Spleen (tissue), 11 donors: ENCODE measurements around the gene HPCAL1. TPM values are rescaled to one million over a fixed set of nuclear protein-coding genes. Genes with fewer than 3 reads are reported as not detected.

Source experiments
- DNase-seq: peaks from one replicate; pipeline ENCODE4 v3.0.0-alpha.2; 2020
- H3K27ac ChIP-seq, 8 donors: fragments of 200-600 bp; sonication (generic) in 7 of 8; 1 replicate in 4 of 8; 2 replicates in 4 of 8; pipeline versions ENCODE4 v1.5.0 to v1.8.0; 2016 to 2021; ENCODE audit warnings: inconsistent platforms in 4 of 8, mild to moderate bottlenecking in 4 of 8, moderate library complexity in 1 of 8
- H3K27me3 ChIP-seq, 7 donors: fragments of 200-600 bp; sonication (generic) in 6 of 7; replicated peaks in 1 of 7; 1 replicate in 4 of 7; 2 replicates in 3 of 7; pipeline versions ENCODE4 v1.5.0 to v1.8.0; 2016 to 2021; ENCODE audit warnings: inconsistent platforms in 3 of 7, mild to moderate bottlenecking in 1 of 7
- H3K36me3 ChIP-seq, 6 donors: fragments of 200-600 bp; sonication (generic) in 5 of 6; 1 replicate in 4 of 6; 2 replicates in 2 of 6; pipeline versions ENCODE4 v1.5.0 to v1.8.0; 2016 to 2021; ENCODE audit warnings: inconsistent platforms in 2 of 6
- H3K4me1 ChIP-seq, 6 donors: fragments of 200-600 bp; sonication (generic) in 5 of 6; 1 replicate in 3 of 6; 2 replicates in 3 of 6; pipeline versions ENCODE4 v1.5.0 to v1.8.0; 2016 to 2021; ENCODE audit warnings: inconsistent platforms in 3 of 6
- H3K4me3 ChIP-seq, 8 donors: fragments of 200-600 bp; sonication (generic) in 7 of 8; 1 replicate in 4 of 8; 2 replicates in 4 of 8; pipeline versions ENCODE4 v1.5.0 to v1.8.0; 2016 to 2021; ENCODE audit warnings: inconsistent platforms in 4 of 8, mild to moderate bottlenecking in 4 of 8, moderate library complexity in 2 of 8
- H3K9me3 ChIP-seq, 8 donors: fragments of 200-600 bp; sonication (generic) in 7 of 8; 1 replicate in 4 of 8; 2 replicates in 4 of 8; pipeline versions ENCODE4 v1.5.0 to v1.8.0; 2016 to 2021; ENCODE audit warnings: inconsistent platforms in 4 of 8
- CTCF ChIP-seq, 11 experiments: fragments of 200-600 bp in 7 of 11; fragments of 450-650 bp in 4 of 11; sonication (generic) in 4 of 11; IDR thresholded peaks in 8 of 11; conservative IDR thresholded peaks in 3 of 11; 1 replicate in 7 of 11; 2 replicates in 4 of 11; pipeline versions ENCODE4 v1.4.0 to v1.8.0; 2016 to 2021; ENCODE audit warnings: antibody characterized with exemption in 11 of 11, inconsistent platforms in 4 of 11, mild to moderate bottlenecking in 1 of 11
- POLR2A ChIP-seq, 3 donors: fragments of 450-650 bp; IDR thresholded peaks; one replicate each; pipeline ENCODE4 v1.5.1; 2017; ENCODE audit warnings: antibody characterized with exemption in 3 of 3, mild to moderate bottlenecking in 1 of 3
- POLR2AphosphoS5 ChIP-seq, 3 donors: sonication (generic); formaldehyde crosslinking; IDR thresholded peaks; one replicate each; pipeline ENCODE4 v1.5.1; 2017; ENCODE audit warnings: antibody characterized with exemption in 3 of 3
- WGBS, 5 donors: extraction: QIAGEN DNeasy Blood & Tissue Kit in 3 of 5; methylation state at CpG; one replicate each; pipeline versions ENCODE4 v1.1.5 to v1.1.7; 2013 to 2018; 5-methylcytosine and 5-hydroxymethylcytosine counted together
- intact Hi-C: fragments of 100-400 bp; cut with DNase I; formaldehyde crosslinking; loops from one replicate; pipeline ENCODE4 v1.15.0; 2023; ENCODE audit warnings: low total_unique reads
- polyA plus RNA-seq, 3 donors: library from polyadenylated mRNA; stranded (reverse); fragments of 200-250 nt; gene quantifications; one replicate each; pipeline ENCODE4 v1.2.1, GENCODE V29; 2013
- total RNA-seq, 7 donors: library from RNA; depleted of rRNA in 3 of 7; stranded (reverse); fragments of >200 nt in 3 of 7; fragmentation: NEBNext Ultra II Directional in 4 of 7; extraction: Animal tissue kit (Norgen Biotek cat#: 25700) in 4 of 7; gene quantifications; one replicate each; pipeline versions ENCODE4 v1.1.0 to v1.2.1, GENCODE V29; 2016 to 2021
- donor health status: healthy with polysubstance abuse.
- donor health status: DM: no; HTN: no; CAD: no; lungs with moderate emphysema.
- donor health status: DM: no; HTN: no; CAD: no.
- donor health status: Bipolar disorder and iron deficiency.
- donor health status: healthy.
- donor health status: DM: no; HTN: no; CAD: no.
- donor health status: DM: yes; HTN: yes; CAD: no.

Gene HPCAL1
- total and polyA plus RNA-seq, 10 donors: 41.9 to 80.6 (median 57.7) TPM

GRCh38 chr2:10396464-10396863, 93.8 kb downstream of the HPCAL1 start:
- WGBS, 5 donors: 90 to 98% (median 92%) methylated on average over 6 to 13 of the region's 13 CpGs
- DNase-seq: no peak
- Histone ChIP-seq H3K27ac (no peak overlapping the region), H3K4me1 (peaks cover 12 to 86% (median 57%) of the 10 kb centered on the region in 6 donors), H3K36me3 (peaks cover 0 to 39% (median 0%) of the 10 kb centered on the region in 6 donors), H3K4me3 (no peak overlapping the region), H3K27me3 (no peaks in the 10 kb centered on the region), H3K9me3 (no peaks in the 10 kb centered on the region)
- intact Hi-C loops: no loop called here
- TF ChIP-seq POLR2A (IDR thresholded peaks at IDR 0.05) (no peak), CTCF (IDR thresholded peaks at IDR 0.05 in 8 of 11, conservative IDR thresholded peaks at IDR 0.05 in 3 of 11) (no peak), POLR2AphosphoS5 (IDR thresholded peaks at IDR 0.05) (no peak)

DNA sequence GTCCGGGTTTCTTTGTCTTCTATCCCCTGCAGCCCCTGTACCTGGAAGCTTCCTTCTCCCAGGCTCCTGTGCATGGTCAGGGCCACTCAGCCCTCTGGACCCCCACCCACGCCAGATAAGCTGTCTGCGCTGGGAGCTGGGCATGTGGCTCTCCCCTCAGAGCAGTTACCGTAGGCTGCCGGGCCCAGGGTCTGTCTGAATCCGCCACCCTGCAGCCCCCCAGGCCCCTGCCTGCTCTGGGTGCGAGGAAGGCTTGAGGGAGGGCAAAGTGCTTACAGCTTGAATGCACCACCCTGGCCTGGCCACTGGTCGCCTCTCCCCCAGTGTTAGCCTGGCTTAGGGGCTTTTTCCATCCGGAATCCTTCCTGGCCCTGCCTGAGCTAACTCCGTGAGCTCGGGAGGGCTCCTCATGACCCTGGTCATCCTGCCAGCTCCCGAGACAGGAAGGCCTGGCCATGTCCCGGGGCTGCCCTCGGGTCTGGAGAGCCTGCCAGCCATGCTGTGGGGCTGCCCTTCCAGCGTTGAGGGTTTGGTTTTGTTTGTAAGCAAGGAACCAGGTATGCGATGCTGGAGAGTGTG, 94.7 kb downstream of the HPCAL1 start:
- H3K27me3 ChIP-seq: no peaks in the 10 kb centered on the region
- intact Hi-C loops: no loop called here
- no peaks in the 10 kb centered on the region for H3K9me3 ChIP-seq
- TF ChIP-seq CTCF (IDR thresholded peaks at IDR 0.05 in 8 of 11, conservative IDR thresholded peaks at IDR 0.05 in 3 of 11) (no peak), POLR2AphosphoS5 (IDR thresholded peaks at IDR 0.05) (peak in 1 of 3 donors; percentile 42)
- peak; percentile 73 for DNase-seq
- 76 to 85% (median 83%) methylated on average over 14 to 16 of the region's 16 CpGs for WGBS, 5 donors
- H3K4me1 ChIP-seq: peaks cover 21 to 86% (median 64%) of the 10 kb centered on the region in 6 donors
- H3K4me3 ChIP-seq: no peak overlapping the region
- H3K36me3 ChIP-seq: peaks cover 0 to 39% (median 0%) of the 10 kb centered on the region in 6 donors
- H3K27ac ChIP-seq: peak overlapping the region in 2 of 8 donors; percentile 61 to 70

DNA sequence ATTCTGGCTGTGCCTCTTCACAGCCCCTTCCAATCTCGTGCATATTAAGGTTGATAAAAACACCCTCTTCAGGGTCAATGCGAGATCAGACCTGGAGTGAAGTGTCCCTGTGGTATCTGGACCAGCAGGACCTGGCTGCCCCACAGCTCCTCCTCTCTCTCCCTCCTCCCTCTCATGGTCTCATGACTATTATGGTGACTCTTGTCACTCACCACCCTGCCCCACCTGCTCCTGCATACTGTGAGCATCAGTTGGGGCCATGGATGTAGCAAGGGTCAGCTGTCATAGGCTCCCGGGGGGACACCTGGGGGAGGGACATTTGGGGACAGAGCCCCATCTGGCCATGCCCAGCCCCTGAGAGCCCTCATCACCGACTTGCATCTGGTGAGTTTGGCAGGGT, 95.2 kb downstream of the HPCAL1 start:
- Histone ChIP-seq H3K9me3 (no peaks in the 10 kb centered on the region), H3K27me3 (no peaks in the 10 kb centered on the region), H3K27ac (peak overlapping the region in 2 of 8 donors; percentile 61 to 70), H3K4me1 (peaks cover 22 to 86% (median 59%) of the 10 kb centered on the region in 6 donors), H3K36me3 (peaks cover 0 to 39% (median 0%) of the 10 kb centered on the region in 6 donors), H3K4me3 (no peak overlapping the region)
- WGBS, 5 donors: 64 to 81% (median 76%) methylated on average over 4 of the region's 4 CpGs
- DNase-seq: no peak
- intact Hi-C loops: no loop called here
- no peak for TF ChIP-seq CTCF (IDR thresholded peaks at IDR 0.05 in 8 of 11, conservative IDR thresholded peaks at IDR 0.05 in 3 of 11)
- no peak for TF ChIP-seq POLR2A (IDR thresholded peaks at IDR 0.05)
- TF ChIP-seq POLR2AphosphoS5 (IDR thresholded peaks at IDR 0.05): no peak

GRCh38 chr2:10398496-10398895, 95.8 kb downstream of the HPCAL1 start:
- H3K9me3 ChIP-seq: no peaks in the 10 kb centered on the region

More at GRCh38 chr2:10398496-10398895, 95.8 kb downstream of the HPCAL1 start:
- Histone ChIP-seq H3K4me3 (no peak overlapping the region), H3K4me1 (peaks cover 22 to 84% (median 53%) of the 10 kb centered on the region in 6 donors), H3K27me3 (no peaks in the 10 kb centered on the region), H3K27ac (peak overlapping the region in 5 of 8 donors; percentile 2 to 70 (median 46)), H3K36me3 (peaks cover 0 to 39% (median 0%) of the 10 kb centered on the region in 6 donors)
- intact Hi-C loops: no loop called here
- TF ChIP-seq POLR2AphosphoS5 (IDR thresholded peaks at IDR 0.05) (peak in 2 of 3 donors; percentile 12 to 40), POLR2A (IDR thresholded peaks at IDR 0.05) (no peak)
- DNase-seq: peak; percentile 74
- 34 to 58% (median 37%) methylated on average over 13 to 14 of the region's 14 CpGs for WGBS, 5 donors
